ENCODE results near the gene CPEB4. TPM values are rescaled to one million over a fixed set of nuclear protein-coding genes. Genes with fewer than 3 reads are reported as not detected.

The CPEB4 gene
- total RNA-seq, 1 experiment from 2014 or later: 27.7 TPM

DNA sequence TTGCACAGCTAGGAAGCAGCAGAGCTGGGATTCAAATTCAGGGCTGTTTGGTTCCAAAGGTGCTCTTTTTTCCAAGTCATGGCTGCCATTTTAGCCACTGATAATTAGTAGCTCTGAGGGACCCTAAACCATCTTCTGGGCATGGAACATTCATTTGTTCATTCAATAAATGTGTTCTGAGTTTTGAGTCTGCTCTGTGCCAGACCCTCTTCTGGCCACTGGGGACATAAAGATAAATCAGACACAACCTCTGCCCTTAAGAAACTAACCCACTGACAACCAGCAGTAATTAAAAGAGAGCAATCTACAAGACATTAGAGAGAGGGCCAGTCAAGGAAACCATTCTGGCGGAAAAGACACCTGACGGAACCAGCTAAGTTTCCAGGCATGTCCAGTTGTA, 2.0 kb upstream of the CPEB4 start:
- no peaks in the 10 kb centered on the region for H3K27me3 ChIP-seq (ENCODE audit: control insufficient read depth, insufficient read depth, low read length)
- POLR2A ChIA-PET: no interaction called here
- H3K4me3 ChIP-seq (ENCODE audit: low read depth in 2 of 2, low read length in 2 of 2): no peak overlapping the region
- no peak for ATAC-seq
- H3K9me3 ChIP-seq (ENCODE audit: control insufficient read depth, insufficient read depth, low read depth, low read length): no peaks in the 10 kb centered on the region
- H3K4me1 ChIP-seq (ENCODE audit: control insufficient read depth, insufficient read depth, low read length): peaks cover 11% of the 10 kb centered on the region
- intact Hi-C loops (cut with micrococcal nuclease; ENCODE audit: unreplicated experiment) (loop anchor here (5.0 kb wide), 1 partner anchor 86 kb away; no protein-coding TSS in a partner anchor), in situ Hi-C loops (cut with HindIII; ENCODE audit: low pct_unique_long_range_greater_than_20kb, low sequenced_read_pairs) (no loop called here)
- no peak for DNase-seq (ENCODE audit: low read depth, low spot score)
- TF ChIP-seq SIN3A (IDR thresholded peaks at IDR 0.05; ENCODE audit: borderline replicate concordance, insufficient read depth, low read depth, low read length) (no peak), POLR2AphosphoS5 (IDR thresholded peaks at IDR 0.05; ENCODE audit: low read depth, low read length) (no peak), TCF7L2 (IDR thresholded peaks at IDR 0.05; ENCODE audit: low read depth, low read length) (no peak)
- TF ChIP-seq, protein P1, sequence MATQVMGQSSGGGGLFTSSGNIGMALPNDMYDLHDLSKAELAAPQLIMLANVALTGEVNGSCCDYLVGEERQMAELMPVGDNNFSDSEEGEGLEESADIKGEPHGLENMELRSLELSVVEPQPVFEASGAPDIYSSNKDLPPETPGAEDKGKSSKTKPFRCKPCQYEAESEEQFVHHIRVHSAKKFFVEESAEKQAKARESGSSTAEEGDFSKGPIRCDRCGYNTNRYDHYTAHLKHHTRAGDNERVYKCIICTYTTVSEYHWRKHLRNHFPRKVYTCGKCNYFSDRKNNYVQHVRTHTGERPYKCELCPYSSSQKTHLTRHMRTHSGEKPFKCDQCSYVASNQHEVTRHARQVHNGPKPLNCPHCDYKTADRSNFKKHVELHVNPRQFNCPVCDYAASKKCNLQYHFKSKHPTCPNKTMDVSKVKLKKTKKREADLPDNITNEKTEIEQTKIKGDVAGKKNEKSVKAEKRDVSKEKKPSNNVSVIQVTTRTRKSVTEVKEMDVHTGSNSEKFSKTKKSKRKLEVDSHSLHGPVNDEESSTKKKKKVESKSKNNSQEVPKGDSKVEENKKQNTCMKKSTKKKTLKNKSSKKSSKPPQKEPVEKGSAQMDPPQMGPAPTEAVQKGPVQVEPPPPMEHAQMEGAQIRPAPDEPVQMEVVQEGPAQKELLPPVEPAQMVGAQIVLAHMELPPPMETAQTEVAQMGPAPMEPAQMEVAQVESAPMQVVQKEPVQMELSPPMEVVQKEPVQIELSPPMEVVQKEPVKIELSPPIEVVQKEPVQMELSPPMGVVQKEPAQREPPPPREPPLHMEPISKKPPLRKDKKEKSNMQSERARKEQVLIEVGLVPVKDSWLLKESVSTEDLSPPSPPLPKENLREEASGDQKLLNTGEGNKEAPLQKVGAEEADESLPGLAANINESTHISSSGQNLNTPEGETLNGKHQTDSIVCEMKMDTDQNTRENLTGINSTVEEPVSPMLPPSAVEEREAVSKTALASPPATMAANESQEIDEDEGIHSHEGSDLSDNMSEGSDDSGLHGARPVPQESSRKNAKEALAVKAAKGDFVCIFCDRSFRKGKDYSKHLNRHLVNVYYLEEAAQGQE (IDR thresholded peaks at IDR 0.05; ENCODE audit: insufficient read depth in 1 of 2, low read depth in 2 of 2, low read length in 1 of 2): no peak
- TF ChIP-seq, protein P2, sequence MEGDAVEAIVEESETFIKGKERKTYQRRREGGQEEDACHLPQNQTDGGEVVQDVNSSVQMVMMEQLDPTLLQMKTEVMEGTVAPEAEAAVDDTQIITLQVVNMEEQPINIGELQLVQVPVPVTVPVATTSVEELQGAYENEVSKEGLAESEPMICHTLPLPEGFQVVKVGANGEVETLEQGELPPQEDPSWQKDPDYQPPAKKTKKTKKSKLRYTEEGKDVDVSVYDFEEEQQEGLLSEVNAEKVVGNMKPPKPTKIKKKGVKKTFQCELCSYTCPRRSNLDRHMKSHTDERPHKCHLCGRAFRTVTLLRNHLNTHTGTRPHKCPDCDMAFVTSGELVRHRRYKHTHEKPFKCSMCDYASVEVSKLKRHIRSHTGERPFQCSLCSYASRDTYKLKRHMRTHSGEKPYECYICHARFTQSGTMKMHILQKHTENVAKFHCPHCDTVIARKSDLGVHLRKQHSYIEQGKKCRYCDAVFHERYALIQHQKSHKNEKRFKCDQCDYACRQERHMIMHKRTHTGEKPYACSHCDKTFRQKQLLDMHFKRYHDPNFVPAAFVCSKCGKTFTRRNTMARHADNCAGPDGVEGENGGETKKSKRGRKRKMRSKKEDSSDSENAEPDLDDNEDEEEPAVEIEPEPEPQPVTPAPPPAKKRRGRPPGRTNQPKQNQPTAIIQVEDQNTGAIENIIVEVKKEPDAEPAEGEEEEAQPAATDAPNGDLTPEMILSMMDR (IDR thresholded peaks at IDR 0.05): peak; percentile 11; the same call in 1 of the 2 replicates
- BruUV-seq (replicated peaks): no TSS peak
- no peak overlapping the region for H3K27ac ChIP-seq (ENCODE audit: low read length)
- CTCF ChIA-PET: no interaction called here
- peaks cover 2% of the 10 kb centered on the region; the same call in 1 of the 2 replicates for H3K36me3 ChIP-seq (ENCODE audit: control insufficient read depth, insufficient read depth, low read length)

DNA sequence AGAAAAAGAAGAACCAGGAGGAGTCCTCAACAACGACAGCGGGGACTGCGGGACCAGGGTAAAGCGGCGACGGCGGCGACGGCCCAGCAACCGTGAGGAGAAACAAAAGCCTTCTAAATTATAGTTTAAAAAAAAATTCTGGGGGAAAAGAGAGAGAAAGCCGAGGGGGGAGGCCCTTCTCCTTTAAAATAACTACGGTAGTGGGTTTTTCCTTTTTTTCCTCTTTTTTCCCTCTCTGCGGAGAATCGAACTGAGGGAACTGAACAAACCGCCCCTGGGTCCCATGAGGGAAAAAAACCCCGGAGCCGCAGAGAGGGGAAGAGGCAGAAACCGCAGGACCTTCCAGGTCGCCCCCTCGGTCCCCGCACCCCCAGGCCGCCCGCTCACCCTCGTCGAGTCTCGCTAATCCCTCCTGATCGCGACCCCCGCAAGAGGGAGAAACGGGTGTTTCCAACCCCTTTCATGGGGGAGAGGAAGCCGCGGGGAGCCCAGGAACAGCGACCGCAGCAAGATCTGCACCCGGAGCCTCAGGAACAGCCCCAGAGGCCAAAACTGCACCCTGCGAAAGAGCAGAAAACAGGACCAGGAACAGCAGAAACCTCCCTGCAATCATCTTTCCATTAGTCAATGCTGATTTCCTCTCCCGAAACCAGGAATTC, 453 bp downstream of the CPEB4 start:
- Histone ChIP-seq H3K9me3 (ENCODE audit: control insufficient read depth, insufficient read depth, low read depth, low read length) (no peaks in the 10 kb centered on the region), H3K4me1 (ENCODE audit: control insufficient read depth, insufficient read depth, low read length) (peaks cover 23% of the 10 kb centered on the region), H3K27ac (ENCODE audit: low read length) (peak overlapping the region; percentile 77), H3K27me3 (ENCODE audit: control insufficient read depth, insufficient read depth, low read length) (no peaks in the 10 kb centered on the region), H3K4me3 (ENCODE audit: low read depth in 2 of 2, low read length in 2 of 2) (peak overlapping the region; percentile 74 to 84), H3K36me3 (ENCODE audit: control insufficient read depth, insufficient read depth, low read length) (peaks cover 2% of the 10 kb centered on the region; the same call in 1 of the 2 replicates)
- CTCF ChIA-PET: no interaction called here
- TSS peak; percentile 84 for BruUV-seq (replicated peaks)
- POLR2A ChIA-PET: interaction anchor here (0.6 to 0.7 kb wide), 2 partner anchors 15 to 21 kb away, joined by 3 to 4 read pairs; no protein-coding TSS in a partner anchor
- TF ChIP-seq, protein P2 (IDR thresholded peaks at IDR 0.05): no peak
- no peak for TF ChIP-seq SIN3A (IDR thresholded peaks at IDR 0.05; ENCODE audit: borderline replicate concordance, insufficient read depth, low read depth, low read length)
- TF ChIP-seq, protein P1 (IDR thresholded peaks at IDR 0.05; ENCODE audit: insufficient read depth in 1 of 2, low read depth in 2 of 2, low read length in 1 of 2): no peak
- no peak for TF ChIP-seq TCF7L2 (IDR thresholded peaks at IDR 0.05; ENCODE audit: low read depth, low read length)
- no peak for TF ChIP-seq POLR2AphosphoS5 (IDR thresholded peaks at IDR 0.05; ENCODE audit: low read depth, low read length)
- in situ Hi-C loops (cut with HindIII; ENCODE audit: low pct_unique_long_range_greater_than_20kb, low sequenced_read_pairs) (no loop called here), intact Hi-C loops (cut with micrococcal nuclease; ENCODE audit: unreplicated experiment) (loop anchor here (5.0 kb wide), 1 partner anchor 84 kb away; no protein-coding TSS in a partner anchor)
- ATAC-seq (no peak), DNase-seq (ENCODE audit: low read depth, low spot score) (no peak)

Measured in Panc1 (cell line).